T-helper 17 cell (primary cell): ENCODE measurements around the gene PID1. TPM values are rescaled to one million over a fixed set of nuclear protein-coding genes. Genes with fewer than 3 reads are reported as not detected.
"Not testable (repeated sequence)": the region's sequence is repeated elsewhere in the genome, so short reads cannot be mapped to it uniquely, and the experiment has no call there.

ENCODE experiments used
- ATAC-seq: fragments of 150-1000 bp; cut with Tn5 transposase; 2 replicates; pipeline ENCODE4 v1.10.0; 2021; ENCODE audit warnings: mild to moderate bottlenecking, moderate library complexity
- DNase-seq, 3 donors: peaks; one replicate each; pipeline versions ENCODE4 v3.0.0 to v3.0.0-alpha.2; 2020 to 2021
- H3K9me3 ChIP-seq: one replicate; pipeline ENCODE4 v1.7.0; 2013; ENCODE audit warnings: low read length, mild to moderate bottlenecking; ENCODE audit not compliant: control insufficient read depth, poor library complexity, severe bottlenecking
- H3K27ac Mint-ChIP-seq: one replicate; pipeline ENCODE4 v1.8.0; 2022; ENCODE audit warnings: mild to moderate bottlenecking, moderate library complexity, mixed read lengths
- H3K27me3 Mint-ChIP-seq: one replicate; pipeline ENCODE4 v1.8.0; 2022; ENCODE audit warnings: mixed read lengths
- H3K36me3 Mint-ChIP-seq: one replicate; pipeline ENCODE4 v1.8.0; 2022; ENCODE audit warnings: low read depth, mixed read lengths
- H3K4me1 Mint-ChIP-seq: one replicate; pipeline ENCODE4 v1.8.0; 2022; ENCODE audit warnings: mild to moderate bottlenecking, mixed read lengths
- H3K4me3 Mint-ChIP-seq: one replicate; pipeline ENCODE4 v1.8.0; 2022; ENCODE audit warnings: mild to moderate bottlenecking, moderate library complexity, mixed read lengths
- total RNA-seq, 4 donors: library from RNA in 2 of 4; stranded (reverse) in 2 of 4; gene quantifications; one replicate each; pipeline ENCODE4 v1.2.3 and lab custom pipeline; 2022 to 2026

The PID1 gene
- total RNA-seq, 2 donors from 2014 or later, result 0.60 to 0.82 TPM

DNA sequence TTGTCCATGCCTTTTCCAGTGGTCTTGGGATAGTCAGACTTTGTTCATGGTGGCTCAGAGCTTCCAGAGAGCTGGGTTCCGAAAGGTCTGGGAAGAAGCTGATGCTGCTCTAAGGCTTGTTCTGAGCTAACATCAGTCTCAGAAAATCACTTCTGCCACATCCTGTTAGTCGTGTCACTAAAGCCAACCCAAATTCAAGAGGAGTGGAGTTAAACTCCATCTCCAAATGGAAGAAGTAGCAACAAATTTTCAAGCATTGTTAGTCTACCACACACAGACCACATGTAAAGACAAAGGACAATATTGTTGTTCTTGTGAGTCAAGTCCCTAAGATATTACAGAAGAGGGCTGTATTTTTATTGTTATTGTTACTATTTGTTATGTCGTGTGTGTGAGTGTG, 77.8 kb downstream of the PID1 start:
- Mint-ChIP-seq H3K27ac (no peak overlapping the region), H3K4me1 (no peaks in the 10 kb centered on the region), H3K36me3 (no peaks in the 10 kb centered on the region), H3K27me3 (no peaks in the 10 kb centered on the region), H3K4me3 (no peak overlapping the region)
- no peak for DNase-seq
- no peaks in the 10 kb centered on the region for H3K9me3 ChIP-seq
- no peak for ATAC-seq

DNA sequence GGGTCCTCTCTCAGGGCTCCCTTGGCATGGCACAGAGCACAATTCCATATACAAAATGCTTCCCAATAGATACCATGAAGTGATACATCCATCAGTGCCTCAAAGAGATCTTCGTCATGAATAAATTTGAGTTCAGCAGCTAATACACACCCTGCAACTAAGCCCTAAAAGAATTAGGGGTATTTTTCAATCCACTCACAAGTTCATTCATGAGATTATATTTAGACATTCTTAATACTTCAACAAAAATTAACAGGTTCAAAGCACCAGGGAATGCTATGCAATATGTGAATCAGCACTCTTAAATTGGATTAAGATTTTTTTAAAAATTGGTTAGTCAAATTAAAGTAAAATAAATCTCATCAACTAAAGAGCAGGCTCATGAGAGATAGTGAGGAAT, 79.7 kb downstream of the PID1 start:
- ATAC-seq (no peak), DNase-seq (no peak)
- Mint-ChIP-seq H3K27me3 (no peaks in the 10 kb centered on the region), H3K27ac (no peak overlapping the region), H3K4me1 (no peaks in the 10 kb centered on the region), H3K4me3 (no peak overlapping the region), H3K36me3 (no peaks in the 10 kb centered on the region)
- H3K9me3 ChIP-seq, result no peaks in the 10 kb centered on the region

DNA sequence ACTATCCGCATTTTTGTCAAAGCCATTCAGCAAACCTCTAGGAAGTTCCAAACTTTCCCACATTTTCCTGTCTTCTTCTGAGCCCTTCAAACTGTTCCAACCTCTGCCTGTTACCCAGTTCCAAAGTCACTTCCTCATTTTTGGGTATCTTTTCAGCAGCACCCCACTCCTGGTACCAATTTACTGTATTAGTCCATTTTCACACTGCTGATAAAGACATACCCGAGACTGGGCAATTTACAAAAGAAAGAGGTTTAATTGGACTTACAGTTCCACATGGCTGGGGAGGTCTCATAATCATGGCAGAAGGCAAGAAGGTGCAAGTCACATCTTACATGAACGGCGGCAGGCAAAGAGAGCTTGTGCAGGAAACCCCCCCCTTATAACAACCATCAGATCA, 84.0 kb downstream of the PID1 start:
- H3K9me3 ChIP-seq, H3K36me3 Mint-ChIP-seq, ATAC-seq, H3K27ac Mint-ChIP-seq, H3K4me3 Mint-ChIP-seq, DNase-seq, H3K4me1 Mint-ChIP-seq, H3K27me3 Mint-ChIP-seq: not testable (repeated sequence)

DNA sequence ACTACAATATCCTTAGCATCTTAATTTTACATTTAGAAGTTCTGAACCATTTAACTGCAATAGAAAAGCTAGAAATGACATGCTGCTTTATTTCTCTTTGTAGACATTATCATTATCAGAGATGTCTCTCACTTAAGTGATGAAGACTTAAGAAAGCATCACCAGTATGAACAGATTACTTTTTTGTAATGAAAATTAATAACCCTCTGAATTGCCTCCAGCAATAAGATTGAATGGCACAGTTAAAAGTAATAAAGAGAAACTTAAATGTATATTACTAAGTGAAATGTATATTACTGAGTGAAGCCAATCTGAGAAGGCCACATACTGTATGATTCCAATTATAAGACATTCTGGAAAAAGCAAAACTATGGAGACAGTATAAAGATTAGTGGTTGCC, 89.4 kb downstream of the PID1 start:
- no peaks in the 10 kb centered on the region for H3K4me1 Mint-ChIP-seq
- H3K27me3 Mint-ChIP-seq, result no peaks in the 10 kb centered on the region
- H3K36me3 Mint-ChIP-seq, result no peaks in the 10 kb centered on the region
- ATAC-seq (no peak), DNase-seq (no peak)
- H3K9me3 ChIP-seq, result no peaks in the 10 kb centered on the region
- no peak overlapping the region for H3K27ac Mint-ChIP-seq
- H3K4me3 Mint-ChIP-seq, result no peak overlapping the region

DNA sequence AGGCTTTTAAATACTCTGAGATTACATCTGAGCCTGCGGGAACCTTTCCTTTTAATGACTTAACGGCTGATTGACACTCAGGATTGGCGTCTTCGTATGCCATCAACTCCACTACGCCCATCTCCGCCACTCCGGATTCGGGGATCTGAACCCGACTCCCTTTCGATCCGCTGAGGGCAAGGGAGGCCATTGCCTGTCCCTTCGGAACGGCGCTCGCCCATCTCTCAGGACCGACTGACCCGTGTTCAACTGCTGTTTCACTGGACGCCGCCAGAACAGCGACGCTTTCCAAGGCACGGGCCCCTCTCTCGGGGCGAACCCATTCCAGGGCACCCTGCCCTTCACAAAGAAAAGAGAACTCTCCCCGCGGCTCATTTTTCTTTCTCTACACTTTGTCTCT, 90.4 kb downstream of the PID1 start:
- no peaks in the 10 kb centered on the region for H3K9me3 ChIP-seq
- Mint-ChIP-seq H3K27me3 (no peaks in the 10 kb centered on the region), H3K36me3 (no peaks in the 10 kb centered on the region), H3K27ac (no peak overlapping the region), H3K4me1 (no peaks in the 10 kb centered on the region), H3K4me3 (no peak overlapping the region)
- ATAC-seq, result no peak
- DNase-seq, result no peak

DNA sequence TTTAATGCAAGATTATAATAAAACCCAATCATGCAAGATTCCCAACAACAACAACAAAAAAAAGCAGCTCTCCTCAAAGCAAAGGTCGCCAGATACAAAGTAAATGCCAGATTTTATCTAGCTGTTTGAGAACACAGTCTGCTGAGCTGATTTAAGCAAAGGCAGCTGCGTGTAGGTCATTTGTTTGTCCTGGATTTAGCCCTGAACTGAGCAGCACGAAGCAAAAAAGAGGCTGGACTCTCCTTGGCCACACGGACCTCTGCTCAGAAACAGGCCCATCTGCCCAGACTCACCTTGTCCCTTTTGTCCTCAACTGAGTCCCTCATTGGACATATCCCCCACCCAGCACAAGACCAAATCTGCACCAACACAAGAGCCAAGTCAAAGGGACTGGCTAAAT, 91.5 kb downstream of the PID1 start:
- Mint-ChIP-seq H3K27me3 (no peaks in the 10 kb centered on the region), H3K4me3 (no peak overlapping the region), H3K36me3 (no peaks in the 10 kb centered on the region), H3K27ac (no peak overlapping the region), H3K4me1 (no peaks in the 10 kb centered on the region)
- DNase-seq (no peak), ATAC-seq (no peak)
- no peaks in the 10 kb centered on the region for H3K9me3 ChIP-seq

DNA sequence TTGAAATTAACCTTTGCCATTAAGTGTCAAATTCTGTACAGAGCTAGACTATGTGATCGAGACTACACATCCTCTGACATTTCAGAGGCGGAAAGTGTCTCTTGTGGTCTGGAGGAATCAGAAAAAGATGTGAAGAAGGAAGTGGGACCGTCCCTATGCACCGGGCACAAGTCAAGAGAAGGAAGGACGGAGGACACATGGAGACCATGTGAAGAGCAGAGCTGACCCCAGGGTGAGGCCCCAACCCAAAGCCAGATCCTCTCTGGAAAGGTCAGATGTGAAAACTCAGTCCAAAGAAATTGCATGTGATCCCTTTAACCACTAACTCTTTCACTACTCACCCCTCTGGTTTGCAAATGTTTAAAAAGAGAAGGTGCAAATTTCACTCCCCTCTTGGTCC, 92.4 kb downstream of the PID1 start:
- Mint-ChIP-seq H3K4me1 (no peaks in the 10 kb centered on the region), H3K36me3 (no peaks in the 10 kb centered on the region), H3K27me3 (no peaks in the 10 kb centered on the region), H3K4me3 (no peak overlapping the region), H3K27ac (no peak overlapping the region)
- no peaks in the 10 kb centered on the region for H3K9me3 ChIP-seq
- no peak for DNase-seq
- no peak for ATAC-seq

DNA sequence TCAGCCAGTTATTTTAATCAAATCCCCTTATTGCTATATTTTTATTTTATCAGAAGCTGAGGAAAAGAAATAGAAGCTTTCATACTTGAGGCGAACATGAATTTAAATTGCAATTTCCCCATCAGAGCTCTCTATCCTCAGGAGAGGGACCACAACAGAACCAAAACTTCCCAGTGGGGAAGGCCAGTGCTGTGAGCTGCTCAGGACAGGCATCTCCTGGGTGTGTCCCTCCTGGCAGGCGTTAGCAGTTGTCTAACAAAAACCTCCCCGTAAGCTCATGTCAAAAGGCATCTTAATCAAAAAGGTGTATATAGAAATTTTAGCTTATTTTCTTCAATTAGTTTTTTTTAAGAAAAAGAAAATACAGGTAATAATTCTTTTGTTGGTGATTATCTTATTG, 93.0 kb downstream of the PID1 start:
- Mint-ChIP-seq H3K27me3 (no peaks in the 10 kb centered on the region), H3K4me3 (no peak overlapping the region), H3K27ac (no peak overlapping the region), H3K36me3 (no peaks in the 10 kb centered on the region), H3K4me1 (no peaks in the 10 kb centered on the region)
- H3K9me3 ChIP-seq, result no peaks in the 10 kb centered on the region
- ATAC-seq (no peak), DNase-seq (no peak)

DNA sequence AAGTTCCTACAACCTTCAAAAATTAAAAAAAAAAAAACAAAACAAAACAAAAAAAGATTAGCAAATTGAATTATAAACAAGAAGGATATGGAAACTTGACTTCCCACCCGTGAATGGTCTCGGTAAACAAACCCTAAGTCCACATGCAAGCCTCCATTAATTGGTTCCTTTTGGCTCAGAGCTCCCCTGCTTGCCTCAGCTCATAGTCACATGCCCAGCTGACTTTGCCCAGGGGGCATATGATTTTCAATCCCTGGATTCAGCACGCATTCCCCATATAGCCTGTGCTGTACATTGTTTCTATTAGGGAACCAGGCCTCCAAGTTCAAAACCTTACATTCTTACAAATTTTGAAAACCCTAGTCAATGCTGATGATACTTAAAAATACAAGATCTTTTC, 95.0 kb downstream of the PID1 start:
- no peaks in the 10 kb centered on the region for H3K36me3 Mint-ChIP-seq

DNA sequence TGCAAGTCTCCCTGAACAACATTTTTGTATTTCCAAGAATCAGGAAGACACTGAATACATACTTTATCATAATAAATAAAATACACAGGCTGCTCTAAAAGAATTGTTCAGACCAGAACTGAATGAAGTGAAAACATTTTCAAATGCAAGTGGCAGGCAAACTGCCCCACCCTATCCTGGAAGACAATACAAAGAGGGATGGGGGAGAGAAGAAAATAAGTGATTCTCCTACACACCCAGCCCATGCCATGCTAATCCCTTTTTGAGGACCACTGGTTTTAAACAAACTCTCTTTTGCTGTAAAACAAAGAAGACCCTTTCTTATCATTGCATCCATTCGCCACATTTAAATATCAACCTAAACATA, 95.6 kb downstream of the PID1 start:
- ATAC-seq (no peak), DNase-seq (no peak)
- Mint-ChIP-seq H3K27me3 (no peaks in the 10 kb centered on the region), H3K27ac (no peak overlapping the region), H3K4me1 (no peaks in the 10 kb centered on the region), H3K36me3 (no peaks in the 10 kb centered on the region), H3K4me3 (no peak overlapping the region)
- no peaks in the 10 kb centered on the region for H3K9me3 ChIP-seq

More for the DNA sequence above, 95.0 kb downstream of the PID1 start:
- H3K4me1 Mint-ChIP-seq, result no peaks in the 10 kb centered on the region
- DNase-seq (no peak), ATAC-seq (no peak)
- no peak overlapping the region for H3K4me3 Mint-ChIP-seq
- no peaks in the 10 kb centered on the region for H3K9me3 ChIP-seq
- no peaks in the 10 kb centered on the region for H3K27me3 Mint-ChIP-seq
- H3K27ac Mint-ChIP-seq, result no peak overlapping the region

DNA sequence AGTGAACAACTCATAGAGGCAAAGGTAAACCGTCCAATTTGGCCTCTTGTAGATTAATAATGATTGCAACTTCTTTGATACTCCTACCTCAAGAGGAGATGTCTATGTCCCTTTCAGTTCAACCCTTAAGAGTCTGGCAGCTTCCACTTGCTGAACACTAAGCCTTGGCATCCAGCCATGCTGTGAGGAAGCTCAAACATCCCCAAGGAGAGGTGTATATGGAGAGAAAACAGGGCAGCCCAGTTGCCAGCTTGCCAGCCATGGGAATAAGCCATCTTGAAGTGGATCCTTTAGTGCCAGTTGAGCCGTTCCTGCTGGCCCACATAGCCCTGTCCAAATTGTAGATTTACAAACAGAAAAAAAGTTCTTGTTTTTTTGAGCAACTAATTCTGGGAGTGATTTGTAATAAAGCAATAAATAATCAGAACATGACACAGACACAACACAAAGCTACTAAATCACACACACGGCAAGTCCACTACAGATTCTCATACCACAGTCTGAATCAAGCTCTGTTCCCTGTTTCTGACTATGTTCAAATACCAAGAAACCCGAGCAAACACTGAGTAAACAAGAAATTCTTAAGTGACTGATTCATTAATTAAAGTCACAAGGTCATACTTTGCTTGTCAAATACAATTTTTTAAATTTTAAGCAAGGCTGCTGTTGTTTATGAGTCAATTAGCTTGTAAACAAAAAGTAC, 96.1 kb downstream of the PID1 start:
- ATAC-seq, result no peak
- Mint-ChIP-seq H3K4me3 (no peak overlapping the region), H3K4me1 (no peaks in the 10 kb centered on the region), H3K36me3 (no peaks in the 10 kb centered on the region), H3K27me3 (no peaks in the 10 kb centered on the region), H3K27ac (no peak overlapping the region)
- no peak for DNase-seq
- no peaks in the 10 kb centered on the region for H3K9me3 ChIP-seq

DNA sequence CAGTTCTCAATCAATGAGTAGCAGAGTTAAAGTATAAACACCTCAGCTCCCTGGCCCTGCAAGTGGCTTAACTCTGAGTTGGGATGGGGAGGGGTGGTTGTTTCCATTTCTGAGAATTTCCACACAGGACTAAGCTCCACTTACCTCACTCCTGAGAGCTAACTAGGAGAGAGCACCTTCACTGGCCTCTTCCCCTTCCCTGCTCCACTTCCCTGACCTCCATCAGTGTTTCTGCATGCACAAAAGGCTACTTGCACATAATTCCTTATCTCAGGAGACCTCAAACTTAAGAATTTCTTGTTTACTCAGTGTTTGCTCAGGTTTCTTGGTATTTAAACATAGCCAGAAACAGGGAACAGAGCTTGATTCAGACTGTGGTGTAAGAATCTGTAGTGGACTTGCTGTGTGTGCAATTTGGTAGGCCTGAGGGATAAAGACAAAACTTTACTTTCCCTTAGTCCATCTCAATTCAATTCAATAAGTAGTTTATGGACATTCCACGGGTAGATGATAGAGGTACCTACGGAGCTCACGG, 97.2 kb downstream of the PID1 start:
- no peaks in the 10 kb centered on the region for H3K36me3 Mint-ChIP-seq
- H3K9me3 ChIP-seq, result no peaks in the 10 kb centered on the region
- no peak overlapping the region for H3K4me3 Mint-ChIP-seq
- H3K27ac Mint-ChIP-seq, result no peak overlapping the region
- ATAC-seq, result no peak
- H3K4me1 Mint-ChIP-seq, result no peaks in the 10 kb centered on the region
- H3K27me3 Mint-ChIP-seq, result no peaks in the 10 kb centered on the region
- DNase-seq, result no peak

DNA sequence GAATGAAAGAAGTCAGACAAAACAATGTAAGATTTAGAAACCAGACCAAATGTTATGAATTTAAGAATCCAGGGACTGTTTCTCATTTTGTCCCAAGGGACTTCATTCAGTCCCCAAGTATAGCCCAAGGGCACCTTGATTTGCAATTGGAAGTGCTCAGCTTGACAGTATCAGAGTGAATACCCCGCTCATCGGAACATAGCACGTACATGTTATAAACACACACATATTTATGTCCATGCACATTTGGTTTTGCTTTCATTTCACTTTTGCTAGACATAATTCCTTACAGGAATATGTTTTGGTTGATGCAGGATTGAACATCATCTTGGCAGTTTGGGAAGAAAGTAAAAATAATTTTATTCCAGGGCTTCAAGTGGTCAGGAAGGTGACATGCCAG, 100.2 kb downstream of the PID1 start:
- ATAC-seq (no peak), DNase-seq (no peak)
- Mint-ChIP-seq H3K27me3 (no peaks in the 10 kb centered on the region), H3K4me1 (no peaks in the 10 kb centered on the region), H3K27ac (no peak overlapping the region), H3K4me3 (no peak overlapping the region), H3K36me3 (no peaks in the 10 kb centered on the region)
- H3K9me3 ChIP-seq, result no peaks in the 10 kb centered on the region

DNA sequence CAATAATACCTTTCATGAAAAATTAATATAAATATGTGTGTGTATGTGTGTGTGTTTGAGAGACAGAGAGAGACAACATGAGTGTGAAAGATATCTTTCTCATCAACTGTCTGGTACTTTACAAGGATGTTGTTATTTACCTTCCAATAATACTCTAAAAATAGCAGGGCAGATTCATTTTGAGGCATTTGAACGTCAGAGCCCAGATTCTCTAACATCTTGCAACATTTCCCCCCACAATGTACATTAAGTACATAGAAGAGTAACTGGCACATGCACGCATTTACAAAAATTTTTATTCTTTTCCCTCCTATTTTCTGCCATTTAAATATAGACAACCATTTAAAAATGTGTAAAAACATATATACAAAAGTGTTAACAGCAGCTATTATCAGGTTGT, 100.9 kb downstream of the PID1 start:
- no peaks in the 10 kb centered on the region for H3K36me3 Mint-ChIP-seq
- H3K4me3 Mint-ChIP-seq, result no peak overlapping the region
- H3K9me3 ChIP-seq, result no peaks in the 10 kb centered on the region
- no peaks in the 10 kb centered on the region for H3K4me1 Mint-ChIP-seq
- H3K27ac Mint-ChIP-seq, result no peak overlapping the region
- DNase-seq, result no peak
- H3K27me3 Mint-ChIP-seq, result no peaks in the 10 kb centered on the region
- no peak for ATAC-seq
